ENCODE results near the gene VEZT.
A peak's percentile ranks its signal among the peaks of the same experiment; 100 is the strongest.

Gene VEZT

GRCh38 chr12:95200128-95200894, 17.3 kb upstream of the VEZT start:
- DNase-seq: no peak

- no peak for DNase-seq
Observed at GRCh38 chr12:95201056-95201670, 16.4 kb upstream of the VEZT start.

- no peak for DNase-seq
Observed at GRCh38 chr12:95202691-95203486, 14.7 kb upstream of the VEZT start.

- no peak for DNase-seq
Observed at GRCh38 chr12:95203487-95204030, 14.0 kb upstream of the VEZT start.

DNA sequence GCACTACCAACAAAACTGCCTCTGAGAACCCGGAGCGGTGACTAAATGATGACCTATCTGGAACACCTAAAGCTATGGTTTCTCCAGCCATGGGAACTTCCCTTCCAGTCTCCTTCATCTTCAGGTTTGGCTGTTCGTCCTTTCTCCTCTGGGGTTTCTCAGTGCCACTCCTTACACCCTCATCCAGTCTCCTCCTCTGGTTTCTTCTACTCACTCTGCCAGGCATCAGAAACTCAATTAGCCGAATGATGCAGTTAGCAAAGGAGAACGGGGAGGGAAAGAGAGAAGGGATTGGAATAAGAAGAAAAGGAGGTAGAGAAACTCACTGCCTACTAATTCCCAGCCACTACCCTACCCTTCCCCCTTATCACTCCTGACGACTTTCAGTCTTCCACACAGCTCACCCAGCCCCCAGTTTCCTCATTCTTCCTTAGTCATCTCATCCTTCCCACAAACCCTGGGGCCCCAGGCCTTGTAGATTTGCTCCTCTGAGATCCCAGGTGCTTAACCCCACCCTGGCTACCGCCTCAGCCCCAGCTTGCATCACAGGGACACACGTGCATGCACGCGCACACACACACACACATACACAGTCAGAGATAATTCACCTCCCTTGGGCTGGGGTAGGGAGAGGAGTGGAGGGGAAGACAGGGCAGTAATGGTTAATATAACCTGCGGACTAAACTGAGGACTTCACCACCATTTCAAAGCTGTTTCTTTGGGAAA, 13.3 kb upstream of the VEZT start:
- DNase-seq: no peak

- DNase-seq: no peak
Observed at GRCh38 chr12:95205016-95205624, 12.5 kb upstream of the VEZT start.

DNA sequence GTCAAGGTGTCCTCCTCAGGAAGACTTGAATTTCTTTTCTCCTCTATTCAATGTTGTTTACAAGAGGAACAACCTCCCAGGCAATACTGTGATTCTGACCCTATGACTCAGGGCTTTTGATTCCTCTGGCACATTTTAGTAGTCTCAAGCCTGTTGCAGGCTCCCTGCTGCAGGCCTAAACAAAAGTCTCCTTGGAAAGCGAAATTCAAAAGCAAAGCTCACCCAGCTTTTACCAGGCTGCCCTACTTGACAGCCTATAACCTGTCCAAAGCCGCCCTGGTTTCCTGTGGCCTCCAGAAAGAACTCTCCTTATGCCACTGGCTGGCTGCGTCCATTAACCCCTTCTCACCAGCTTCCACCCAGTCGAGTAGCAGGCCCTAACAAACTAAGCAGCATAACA, 11.9 kb upstream of the VEZT start:
- no peak for DNase-seq

- no peak for DNase-seq
Observed at GRCh38 chr12:95206916-95207315, 10.7 kb upstream of the VEZT start.

DNA sequence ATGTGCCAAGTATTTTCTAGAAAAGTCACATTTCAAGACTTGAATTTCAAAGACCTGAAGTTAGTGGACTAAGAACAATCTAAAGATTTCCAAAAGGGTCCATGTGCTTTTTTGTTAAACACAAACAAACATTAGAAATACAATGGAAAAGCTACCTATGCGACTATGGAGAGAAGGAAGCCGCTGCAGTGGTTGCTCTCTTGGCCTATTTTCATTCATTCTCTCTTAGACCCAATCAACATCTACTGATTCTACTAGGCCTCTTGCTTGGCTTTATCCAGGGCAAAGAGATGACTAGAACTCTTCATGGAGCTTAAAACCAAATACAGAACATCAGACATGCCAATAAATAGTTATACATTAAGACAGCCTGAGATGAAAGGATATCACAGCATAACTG, 10.2 kb upstream of the VEZT start:
- no peak for DNase-seq

- DNase-seq: no peak
Observed at GRCh38 chr12:95208678-95209077, 8.9 kb upstream of the VEZT start.

- no peak for DNase-seq
Observed at GRCh38 chr12:95212586-95212985, 5.0 kb upstream of the VEZT start.

DNA sequence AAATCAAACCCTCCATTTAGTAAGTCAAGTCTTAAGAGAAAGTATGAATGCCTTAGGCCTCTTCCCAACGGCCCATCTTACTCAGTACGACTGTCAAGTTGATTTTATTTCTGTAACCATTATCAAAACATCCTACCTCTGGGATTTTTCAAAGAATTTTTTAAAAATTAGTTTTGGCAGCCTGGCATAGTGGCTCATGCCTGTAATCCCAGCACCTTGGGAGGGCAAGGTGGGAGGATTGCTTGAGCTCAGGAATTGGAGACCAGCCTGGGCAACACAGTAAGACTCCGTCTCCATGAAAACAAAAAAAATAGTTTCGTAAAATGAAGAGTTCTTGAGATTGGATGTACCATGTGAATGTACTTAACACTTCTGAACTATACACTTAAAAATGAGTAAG, 4.5 kb upstream of the VEZT start:
- no peak for DNase-seq

DNA sequence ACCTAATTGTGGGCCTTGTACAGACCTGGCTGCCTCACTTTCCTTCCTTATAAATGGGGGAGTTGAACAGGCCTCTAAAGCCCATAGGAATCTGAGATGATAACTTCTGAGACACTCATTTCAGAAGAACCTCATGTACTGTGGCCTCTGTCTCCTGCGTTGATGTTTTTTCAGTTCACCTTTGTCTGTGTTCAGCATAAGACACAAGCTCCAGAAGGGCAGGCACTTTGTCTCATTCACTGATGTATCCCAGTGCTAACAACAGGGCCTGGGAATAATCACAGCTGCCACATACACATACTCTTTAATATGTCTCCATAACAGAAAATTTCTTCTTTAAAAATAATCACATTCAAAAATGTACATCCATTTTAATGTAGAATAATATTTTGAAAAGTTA, 3.7 kb upstream of the VEZT start:
- DNase-seq: no peak

- DNase-seq: no peak
Observed at GRCh38 chr12:95214466-95214865, 3.1 kb upstream of the VEZT start.

GRCh38 chr12:95215949-95216348, 1.7 kb upstream of the VEZT start:
- DNase-seq: no peak

DNA sequence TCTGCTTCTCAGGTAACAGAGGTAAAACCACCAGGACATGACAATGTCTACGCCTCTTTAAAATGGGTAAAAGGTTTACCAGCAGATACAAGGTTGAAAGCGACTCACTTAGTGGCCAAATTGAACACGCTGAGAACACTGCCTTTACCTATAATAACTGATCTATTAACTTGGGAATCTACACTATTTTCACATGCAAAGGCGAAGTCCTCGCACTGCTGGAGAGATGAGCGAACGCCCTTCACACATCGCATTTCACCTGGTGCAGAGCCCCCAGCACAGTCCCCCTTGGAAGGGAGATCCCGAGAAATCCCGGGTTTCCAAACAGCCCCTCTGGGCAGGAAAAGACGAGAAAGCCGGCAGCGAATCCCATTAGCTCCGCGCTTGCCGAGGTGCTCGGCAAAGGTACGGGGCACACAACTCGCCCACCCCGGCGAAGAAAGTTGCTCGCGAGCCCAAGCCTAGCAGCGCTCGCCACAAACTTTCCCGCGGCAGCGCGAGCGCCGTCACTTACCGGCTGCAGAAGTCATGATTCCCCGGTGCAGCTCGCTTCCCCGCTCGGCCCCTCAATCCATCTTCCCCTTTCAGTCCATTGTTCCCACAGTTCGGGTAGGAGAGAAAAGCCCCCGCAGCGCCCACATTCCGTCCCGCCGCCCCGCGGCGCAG, 763 bp upstream of the VEZT start:
- no peak for DNase-seq

DNA sequence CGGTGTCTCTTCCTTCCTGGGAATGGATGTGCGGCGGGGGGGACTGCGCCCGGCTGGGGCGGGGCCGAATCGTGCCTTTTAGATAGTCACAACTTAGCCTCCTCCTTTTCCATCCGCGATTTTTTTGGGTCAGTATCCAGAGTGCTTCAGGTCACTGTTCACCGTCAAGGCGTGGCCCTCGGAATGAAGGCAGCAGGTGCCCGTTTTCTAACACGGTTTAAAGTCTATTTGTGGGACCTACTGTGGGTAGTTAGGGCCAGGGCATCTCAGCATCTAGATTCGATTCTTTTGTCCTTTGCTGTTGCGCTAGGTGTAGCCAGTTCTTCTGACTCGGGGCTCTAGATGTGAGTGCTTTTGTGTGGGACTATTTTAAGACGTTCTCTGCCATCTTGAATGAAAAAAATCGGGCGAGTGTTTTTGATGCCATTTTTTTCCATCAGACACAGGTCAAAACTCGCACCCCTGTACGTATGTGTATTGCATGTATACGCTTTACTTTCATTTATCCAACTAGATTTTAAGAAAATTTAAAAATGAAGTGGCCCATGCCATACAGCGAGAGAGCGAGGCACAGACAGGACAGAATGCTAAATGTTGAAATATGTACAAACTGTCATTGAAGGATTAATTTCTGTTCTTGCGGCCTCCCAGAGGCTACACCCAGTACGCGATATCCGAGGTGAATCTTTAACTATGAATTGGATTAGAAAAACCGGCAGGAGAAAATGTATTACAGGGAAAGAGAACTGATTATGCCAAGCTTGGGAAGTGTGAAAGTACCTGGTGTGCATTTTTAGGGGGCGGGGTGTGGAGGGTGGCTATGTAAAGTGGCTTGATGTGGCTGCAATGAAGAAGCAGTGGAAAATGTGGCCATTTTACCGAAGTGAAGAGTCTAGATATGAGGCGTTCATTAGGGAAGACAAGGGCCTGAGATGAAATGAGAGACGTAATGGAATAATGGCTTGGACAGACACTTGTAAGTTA, 835 bp downstream of the VEZT start:
- DNase-seq: peak; percentile 38

- DNase-seq: no peak
Observed at GRCh38 chr12:95220190-95220589, 2.6 kb downstream of the VEZT start.

DNA sequence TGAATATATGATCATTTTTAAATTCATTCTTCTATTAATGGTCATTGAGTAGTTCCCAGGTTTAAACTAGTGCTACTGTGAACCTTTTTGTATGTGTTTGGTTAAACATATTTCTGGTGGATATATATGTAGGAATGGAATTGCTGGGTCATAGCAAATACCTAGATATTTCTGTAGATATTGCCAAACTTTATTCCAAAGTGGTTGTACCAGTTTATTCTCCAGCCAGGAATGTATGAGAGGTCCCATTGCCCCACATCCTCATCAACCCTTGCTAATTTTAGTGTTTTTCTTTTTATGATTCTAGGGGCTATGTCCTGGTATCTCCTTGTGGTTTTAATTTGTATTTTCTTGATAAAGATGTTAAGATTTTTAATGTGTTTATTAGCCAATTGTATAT, 3.1 kb downstream of the VEZT start:
- DNase-seq: no peak
